GM19025 (cell line): ENCODE data around the gene INHBA.

ENCODE experiments used
- ATAC-seq: cut with Tn5 transposase; IDR thresholded peaks from one replicate; pipeline ENCODE4 v1.9.1; 2021; ENCODE audit warnings: mild to moderate bottlenecking, low read depth, moderate library complexity; ENCODE audit not compliant: unreplicated experiment

INHBA gene

DNA sequence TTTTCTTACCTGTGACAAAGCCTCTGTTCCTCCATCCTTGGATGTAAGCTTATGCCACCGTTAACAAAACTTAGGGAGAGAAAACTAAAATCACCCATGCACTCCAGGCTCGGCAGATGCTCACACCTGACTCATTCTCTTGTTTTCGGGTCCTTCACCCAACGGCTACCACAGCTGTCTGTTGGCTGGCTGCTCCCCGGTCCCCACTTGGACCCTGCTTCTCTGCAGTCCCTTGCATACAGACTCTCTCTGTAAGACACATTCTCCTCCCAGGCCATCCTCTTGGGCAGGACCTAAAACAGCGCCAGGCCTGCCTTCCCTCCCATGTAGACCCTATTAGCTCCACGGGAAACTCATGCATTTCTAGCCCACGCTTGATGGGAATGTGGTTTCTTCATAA lies 12.1 kb upstream of the INHBA start:
- ATAC-seq = no peak

DNA sequence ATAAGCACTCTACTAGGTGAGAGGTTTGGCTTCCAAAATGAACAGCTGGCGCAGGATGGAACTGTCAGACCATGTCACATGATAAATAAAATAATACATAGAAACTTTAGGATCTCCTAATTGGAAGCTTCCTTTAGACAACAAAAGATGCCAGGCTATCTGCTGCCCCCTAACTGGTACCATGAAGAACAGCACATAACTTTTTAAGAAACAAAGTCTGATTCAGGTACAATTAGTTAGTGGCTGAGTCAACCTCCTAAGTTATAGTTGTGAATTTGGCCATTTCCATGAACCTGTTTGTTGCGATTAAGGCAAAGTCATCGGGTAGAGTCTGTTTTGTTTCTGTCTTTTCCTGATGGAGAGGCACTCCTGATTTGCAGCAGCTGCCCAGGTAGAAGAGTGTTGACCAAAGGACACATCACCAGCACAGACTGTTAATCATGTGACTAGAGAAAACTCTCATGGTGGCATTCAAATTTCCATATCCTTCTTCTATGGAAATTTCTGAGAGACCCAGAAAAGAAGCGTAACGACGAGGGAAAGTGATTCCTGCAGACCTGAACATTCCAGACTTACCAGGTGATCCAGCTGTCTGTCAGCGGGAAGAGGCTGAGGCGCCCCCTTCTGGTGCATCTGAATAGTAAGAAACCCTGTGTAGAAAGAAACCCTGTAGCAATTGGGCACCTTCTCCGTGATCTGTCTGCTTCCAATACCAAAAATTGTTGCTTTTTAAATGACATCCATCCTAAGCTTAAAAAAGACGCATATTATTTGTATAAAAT lies 8.6 kb upstream of the INHBA start:
- no peak for ATAC-seq

DNA sequence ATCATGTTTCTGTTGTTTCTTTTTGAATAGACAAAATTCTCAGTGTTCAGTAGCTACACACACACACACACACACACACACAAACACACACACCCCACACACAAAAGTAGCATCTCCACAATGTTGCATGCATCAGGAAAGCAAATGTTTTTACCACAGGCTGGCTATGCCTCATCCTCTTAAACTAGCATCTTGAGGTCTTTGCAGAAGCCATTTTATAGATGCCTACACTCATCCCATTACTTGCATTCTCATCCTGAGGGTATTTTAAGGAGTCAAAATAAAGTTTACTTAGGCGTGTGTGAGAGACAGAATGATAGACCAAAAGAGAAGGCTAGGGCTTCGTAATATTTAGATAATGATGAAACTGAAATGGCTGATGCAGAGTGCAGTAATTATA lies 7.9 kb upstream of the INHBA start:
- no peak for ATAC-seq

DNA sequence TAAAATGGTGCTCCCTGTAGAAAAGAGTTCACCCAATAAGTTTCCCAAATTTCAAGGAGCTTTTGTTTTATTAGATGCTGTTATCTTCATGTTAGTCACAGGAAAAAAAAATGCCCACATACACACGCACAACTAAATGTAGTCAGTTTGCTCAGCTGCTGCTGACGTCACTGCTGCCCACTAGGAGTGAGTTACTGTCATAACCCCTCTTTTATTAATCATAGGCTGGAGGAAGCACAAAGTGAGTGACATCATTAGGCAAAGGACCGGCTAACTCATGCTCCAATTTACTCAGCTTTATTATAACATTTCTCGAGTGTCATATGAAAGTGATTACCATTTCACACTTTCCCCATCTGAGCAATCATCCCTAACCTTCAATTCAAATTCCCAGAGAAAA lies 6.7 kb upstream of the INHBA start:
- ATAC-seq = no peak

DNA sequence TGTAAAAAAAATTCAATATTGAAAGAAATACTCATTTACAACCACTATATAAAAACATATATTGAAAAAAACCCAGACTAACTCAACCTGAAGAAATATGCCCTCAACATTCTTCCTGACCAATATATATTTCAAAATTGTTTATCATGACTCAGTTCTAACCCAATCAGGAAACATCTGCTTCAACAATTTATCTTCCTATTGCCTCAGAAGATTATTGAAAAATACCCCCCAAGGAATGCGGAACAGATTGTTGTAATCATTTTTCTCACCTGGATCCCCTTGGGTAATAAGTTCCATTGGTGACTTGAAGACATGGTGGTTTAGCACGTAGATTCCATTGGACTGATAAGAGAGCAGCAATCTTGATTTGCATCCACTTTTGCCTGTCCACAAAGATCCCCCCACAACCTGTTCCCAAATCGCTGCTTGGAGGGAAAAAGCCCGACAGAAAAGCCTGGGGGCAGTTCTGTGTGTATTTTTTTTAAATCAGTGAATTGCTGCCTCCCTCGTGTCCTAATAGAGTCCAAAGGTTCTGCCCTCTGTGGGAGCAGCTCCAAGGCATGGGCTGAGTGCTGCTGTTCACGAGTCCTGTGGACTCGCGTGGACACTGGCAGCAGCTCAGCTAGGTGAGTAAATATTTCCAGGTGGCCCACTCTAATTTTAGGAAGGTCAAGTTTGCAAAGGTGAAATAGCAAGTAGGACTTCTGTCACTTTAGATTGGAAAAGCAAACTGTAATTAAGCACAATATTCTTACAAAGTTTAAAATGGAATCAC lies 5.9 kb upstream of the INHBA start:
- no peak for ATAC-seq

DNA sequence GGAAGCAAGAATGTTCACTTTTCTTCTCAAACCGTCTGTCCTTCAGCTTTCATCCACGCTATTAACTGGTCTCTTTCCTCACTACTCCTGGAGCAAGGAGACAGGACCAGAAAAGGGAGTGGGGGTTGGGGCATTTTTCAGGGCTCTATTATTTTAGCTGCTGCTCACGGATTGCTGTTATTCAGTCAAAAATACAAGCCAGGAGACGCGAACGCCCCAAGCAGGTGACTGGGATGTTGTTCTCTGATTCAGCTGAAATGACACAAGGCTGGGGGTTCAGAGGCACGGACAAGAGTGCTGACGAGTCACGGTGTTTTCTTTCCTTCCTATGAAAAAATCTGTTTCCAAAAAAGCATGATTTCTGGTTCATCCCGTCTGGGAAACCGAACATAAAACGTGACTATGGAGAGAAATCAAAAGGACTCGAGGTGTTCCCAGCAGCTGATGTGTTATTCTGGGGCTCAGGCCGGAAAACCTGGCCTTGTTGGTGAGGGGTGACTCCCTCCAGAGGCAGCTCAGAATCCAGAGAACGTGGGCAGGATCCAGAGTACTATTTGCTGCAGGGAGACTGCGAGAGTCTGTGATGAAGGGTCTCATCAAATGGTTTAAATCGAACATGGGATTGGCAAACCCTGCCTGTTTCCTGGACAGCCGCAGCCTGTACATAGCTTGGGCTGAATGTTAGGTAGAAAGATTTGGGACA lies 3.5 kb upstream of the INHBA start:
- ATAC-seq = no peak

DNA sequence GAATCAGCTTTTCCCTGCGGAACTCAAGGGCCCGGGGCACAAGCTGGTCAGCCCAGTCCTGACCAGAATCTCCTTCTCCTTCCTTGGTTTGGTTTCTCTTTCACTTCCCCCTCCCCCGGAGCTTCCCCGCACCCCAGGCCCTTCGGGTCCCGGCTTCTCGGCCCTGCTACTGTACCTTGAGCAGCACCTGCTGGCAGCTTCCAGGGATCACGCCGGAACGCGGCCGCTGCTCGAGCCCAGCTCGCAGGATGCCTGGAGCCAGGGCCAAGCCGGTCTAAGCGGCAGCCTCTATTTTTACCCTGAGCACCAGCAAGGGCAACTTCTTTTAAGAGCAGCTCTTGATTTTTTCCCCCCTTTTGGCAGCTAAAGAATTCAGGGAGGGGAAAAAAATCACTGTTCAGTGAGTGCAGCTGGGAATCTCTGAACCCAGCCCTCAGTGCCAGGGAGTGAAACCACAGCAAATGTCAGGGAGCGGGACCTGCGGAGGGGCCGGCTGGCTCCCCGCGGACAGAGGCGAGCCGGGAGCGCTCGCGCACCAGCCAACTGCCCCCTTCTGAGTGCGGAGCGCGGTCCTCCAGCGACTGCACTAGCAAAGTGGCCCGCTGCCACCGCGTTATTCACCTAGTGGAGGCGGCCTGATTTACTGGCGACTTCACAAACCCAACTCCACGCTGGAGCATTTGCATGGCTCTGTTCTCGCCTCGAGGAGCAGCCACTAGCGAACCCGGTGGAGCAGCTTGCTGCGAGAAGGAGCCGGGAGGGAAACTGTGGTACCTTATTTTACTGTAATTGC lies 2.4 kb upstream of the INHBA start:
- ATAC-seq = peak; percentile 96

DNA sequence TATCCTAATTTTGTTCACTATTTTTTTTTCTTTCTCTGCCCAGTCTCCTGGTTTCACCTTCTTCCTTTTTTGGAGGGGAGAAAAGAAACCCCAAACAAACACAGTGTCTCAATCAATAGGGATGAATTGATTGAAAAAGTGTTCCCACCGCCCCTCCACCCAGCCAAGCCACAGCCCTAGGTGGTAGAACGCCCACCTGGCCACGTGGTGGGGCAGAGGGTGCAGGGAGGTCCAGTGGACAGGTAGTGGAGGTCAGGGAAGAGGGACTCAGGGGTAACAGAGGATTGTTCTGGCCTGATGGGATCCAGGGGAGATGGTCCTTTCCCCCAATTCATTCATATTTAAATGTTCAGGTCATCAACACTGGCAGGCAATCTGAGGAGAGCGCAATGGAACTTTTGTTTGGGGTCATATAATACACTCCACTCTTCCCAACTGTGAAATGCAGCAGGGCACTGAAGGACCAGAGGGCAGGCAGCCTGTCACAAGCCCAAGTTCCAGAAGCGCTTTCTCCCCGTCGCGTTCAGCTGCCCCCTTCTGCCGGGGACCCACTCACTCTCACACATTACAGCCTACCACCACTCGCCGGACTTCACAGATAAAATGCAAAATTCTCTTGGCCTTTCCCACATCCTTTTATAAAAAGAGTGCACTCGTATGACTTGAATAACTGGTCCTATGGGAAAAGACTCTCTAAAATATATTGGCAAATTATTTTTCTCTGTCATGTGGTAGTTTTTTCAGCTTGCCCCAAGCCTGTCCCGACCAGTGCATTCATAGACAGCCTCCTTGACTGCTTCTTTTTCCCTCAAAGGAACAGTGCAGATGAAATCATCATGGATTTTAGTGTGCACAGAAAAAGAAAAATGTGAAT lies 1.6 kb downstream of the INHBA start:
- ATAC-seq = no peak

DNA sequence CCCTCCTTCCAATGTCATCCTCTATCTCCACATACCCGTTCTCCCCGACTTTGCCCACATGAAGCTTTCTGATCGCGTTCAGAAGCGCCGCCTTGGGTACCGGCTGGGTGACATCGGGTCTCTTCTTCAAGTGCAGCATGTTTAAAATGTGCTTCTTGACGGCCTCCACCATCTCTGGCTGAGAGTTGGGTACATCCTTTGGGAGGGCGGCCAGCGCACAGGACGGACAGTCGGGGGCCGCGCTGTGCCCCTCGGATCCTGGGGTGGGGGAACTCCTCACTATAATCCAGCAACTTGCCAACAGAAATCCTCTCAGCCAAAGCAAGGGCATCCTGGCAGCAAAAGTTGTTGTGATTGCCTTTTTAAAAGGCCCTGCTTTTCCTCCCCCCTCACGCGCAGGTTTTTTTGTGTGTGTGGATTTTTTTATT lies 2.8 kb downstream of the INHBA start:
- no peak for ATAC-seq

DNA sequence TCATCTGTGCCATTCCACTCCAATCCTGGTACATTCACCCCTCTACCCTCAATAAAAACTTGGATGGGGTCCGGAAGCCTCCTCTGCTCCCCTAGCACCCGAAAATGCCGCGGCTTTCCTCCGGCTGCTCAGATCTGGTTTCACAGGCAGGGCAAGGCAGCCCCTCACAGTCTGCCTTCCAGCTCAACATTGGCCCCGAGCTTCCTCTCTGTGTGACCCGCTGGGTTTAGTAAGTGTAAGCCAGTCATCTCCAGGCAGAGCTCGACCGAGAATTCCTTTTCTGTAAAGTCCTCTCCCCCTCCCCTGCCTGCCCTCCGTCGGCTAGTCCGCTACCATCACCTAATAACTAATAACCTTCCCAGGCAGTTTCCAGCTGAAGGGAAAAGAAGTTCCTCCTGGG lies 3.4 kb downstream of the INHBA start:
- ATAC-seq = no peak

DNA sequence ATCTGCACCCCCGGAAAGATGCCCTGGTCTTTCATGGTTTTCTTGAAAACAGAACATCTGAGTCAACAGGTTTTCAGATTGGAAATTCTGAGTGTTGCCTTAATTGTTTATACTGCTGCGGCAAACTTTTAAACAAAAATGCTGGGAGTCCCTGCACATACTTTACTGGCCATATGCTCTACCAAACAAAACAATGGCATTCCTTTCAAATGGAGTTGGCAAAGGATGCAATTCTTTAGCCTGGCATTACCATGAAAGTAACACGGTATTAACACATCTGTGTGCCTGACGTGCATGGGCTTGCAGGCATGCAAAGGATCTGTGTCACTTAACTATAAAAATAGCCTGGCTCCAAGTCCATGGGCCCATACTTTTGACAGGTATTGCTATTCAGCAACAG lies 4.2 kb downstream of the INHBA start:
- no peak for ATAC-seq

DNA sequence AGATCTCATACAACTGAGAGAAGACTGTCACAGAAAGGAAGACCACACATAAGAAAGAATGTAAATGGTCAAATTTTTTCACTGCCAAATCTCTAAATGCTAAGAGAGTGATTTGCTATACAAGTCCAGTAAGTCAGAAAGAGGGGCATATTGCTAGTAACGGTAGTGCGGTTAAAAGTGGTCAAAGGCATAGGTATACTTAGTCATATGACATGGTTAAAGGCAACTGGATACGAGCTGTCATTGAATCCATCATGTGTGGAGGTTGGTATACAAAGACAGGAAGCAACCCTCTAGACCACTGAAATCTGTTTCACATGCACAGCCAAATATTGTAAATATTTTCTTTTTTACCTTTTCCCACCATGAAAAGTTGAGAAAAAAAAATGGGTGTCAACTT lies 4.8 kb downstream of the INHBA start:
- ATAC-seq = no peak

DNA sequence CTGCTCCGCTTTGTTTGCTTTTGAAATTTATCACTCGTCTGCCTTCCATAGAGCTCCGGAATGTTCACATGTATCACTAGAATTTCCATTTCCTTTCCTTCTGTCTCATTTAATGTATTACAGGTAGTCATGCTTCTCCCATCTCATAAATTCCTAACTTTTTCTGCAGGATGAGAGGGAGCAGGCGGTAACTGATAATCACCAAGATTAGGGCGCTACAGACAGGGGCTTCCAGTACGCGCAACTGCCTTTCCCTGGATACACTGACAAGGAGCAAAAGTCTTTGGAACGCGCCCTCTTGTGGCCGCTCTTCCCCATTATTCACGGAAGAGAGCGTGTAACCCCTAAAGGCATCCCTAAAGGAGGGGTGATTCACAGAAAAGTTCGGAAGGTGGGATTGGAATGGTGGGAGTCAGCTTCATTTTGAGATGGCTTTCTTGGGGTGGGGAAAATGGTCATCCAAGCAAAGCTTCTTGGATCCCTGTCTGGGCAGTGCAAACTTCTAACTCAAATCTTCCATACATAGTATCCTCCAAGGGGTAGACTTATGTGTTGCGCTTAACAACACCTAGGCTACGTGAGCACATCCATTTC lies 6.5 kb downstream of the INHBA start:
- no peak for ATAC-seq

DNA sequence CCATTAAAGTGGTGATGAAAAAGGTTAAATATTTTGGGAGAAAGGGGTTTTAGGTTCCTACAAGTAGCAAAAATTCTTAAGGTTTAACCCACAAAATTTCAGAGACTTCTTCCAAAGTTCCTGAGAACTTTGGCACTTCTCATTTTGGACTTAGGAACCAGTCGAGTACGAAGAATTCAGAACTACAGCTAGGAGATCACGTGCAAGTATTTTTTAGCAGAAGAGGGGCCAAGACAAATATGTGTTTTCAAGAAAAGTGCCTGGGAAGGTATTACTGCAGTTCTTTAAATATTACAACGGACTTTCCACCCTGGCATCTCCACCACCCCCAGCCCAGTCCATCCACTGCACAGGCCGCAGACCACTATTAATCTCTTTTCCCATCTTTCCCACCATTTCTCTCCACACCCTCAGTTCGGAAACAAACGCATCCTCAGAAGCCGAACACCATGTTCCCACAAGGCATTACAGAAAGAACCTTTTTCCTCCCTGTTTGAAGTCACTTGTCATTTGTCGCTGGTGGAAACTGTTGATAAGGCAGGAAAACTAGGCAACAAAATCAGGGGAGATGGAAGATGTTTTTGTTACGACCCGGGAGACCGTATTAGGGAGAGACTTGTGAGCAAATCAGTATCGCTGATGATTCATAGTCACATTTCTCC lies 7.1 kb downstream of the INHBA start:
- ATAC-seq = no peak

DNA sequence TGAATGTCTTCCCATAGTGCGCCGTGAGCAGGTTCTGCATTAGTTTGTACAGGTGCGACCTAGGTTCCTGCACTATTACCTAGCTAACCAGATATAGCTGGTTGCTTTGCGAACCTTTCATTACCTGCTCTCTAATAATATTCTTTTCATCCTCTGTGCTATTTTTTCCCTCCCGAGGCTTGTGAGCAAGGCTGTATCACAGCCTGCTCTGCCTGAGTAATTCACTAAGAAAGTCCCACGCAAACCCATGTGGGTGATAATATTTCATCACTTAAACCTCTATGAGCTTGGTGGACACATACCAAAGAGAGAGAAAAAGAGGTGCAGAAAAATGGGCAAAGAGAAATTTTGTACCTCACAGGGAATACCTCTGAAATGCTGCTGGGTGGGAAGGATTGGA lies 8.4 kb downstream of the INHBA start:
- ATAC-seq = no peak

DNA sequence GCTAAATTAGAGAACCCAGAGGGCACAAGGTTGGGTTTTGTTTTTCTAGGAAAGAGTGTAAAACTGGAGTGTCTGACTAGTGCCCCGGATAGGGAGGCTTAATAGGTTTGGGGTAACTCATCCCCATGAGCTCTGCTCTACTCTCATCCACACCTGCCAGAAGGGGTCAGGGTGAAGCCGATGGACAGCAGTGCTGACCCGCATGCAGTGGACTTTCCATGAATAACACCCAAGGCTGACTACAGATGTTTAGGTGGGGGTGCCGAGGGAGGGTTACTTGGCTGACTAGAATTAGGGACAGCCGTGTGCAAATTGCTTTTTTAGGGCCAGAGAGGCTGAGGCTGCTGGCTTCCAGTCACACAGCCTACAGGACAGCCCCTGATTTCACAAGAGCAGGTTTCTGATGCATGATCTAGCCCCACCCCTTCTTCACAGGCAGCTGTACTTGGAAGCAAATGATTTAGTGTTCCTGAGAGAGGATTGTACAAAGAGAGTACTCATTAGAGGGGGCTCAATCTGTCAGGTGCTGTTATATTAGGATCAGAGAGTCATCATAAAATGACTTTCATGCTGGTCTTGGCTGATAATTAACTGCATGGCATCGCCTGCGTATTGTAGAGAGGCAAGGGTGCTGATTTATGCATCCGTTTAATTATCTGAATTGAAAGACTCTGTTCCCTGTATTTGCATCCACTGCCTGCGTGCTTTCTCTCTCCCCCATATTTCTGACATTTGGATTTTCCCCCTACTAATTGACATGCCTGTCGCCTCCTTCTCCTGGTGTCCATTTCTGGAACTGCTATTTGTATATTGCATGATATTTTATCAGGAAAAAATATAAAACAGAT lies 9.5 kb downstream of the INHBA start:
- ATAC-seq = no peak

DNA sequence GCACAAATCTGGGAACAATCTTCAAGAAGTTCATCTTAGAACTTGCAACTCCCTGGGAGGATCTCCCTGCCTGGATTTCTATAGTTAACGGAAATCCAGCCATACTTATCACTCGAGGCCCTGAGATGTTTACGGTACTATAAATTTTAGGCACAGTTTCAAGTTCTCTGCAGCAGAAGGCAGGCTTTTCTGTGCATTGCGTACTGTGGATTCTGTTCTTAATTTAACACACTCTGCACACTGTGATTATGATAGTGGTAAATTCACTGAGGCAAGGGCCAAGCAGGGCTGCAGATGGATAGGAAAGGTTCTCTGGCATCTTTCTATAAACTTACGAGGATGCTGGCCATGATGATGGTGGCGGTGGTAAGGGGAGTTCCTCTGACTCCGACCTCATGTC lies 10.6 kb downstream of the INHBA start:
- ATAC-seq = no peak
